HG03342 (cell line): Measurements from ENCODE around the gene PRR27.
"Not testable (repeated sequence)": the region's sequence is repeated elsewhere in the genome, so short reads cannot be mapped to it uniquely, and the experiment has no call there.

ENCODE experiments used
- ATAC-seq: cut with Tn5 transposase; IDR thresholded peaks from one replicate; pipeline ENCODE4 v1.9.1; 2021; ENCODE audit warnings: mild to moderate bottlenecking, moderate library complexity; ENCODE audit not compliant: unreplicated experiment

PRR27 gene

DNA sequence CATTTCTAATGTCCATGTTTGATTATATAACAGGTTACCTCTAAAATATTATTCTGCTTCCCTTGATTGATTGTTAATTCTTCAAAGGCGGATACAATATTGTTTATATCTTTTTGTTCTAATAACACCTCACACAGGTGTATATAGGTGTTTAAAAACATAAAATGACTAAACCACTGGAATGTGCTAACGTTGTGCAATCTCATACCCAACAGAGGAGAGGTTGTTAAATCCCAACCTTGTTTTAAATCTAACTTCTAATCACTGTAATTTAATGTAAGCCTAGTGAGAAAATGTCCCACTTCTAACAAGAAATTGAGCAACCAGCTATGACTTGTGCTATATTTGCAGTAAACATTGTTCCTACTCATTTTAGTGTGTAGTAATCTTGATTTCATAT is 42.8 kb downstream of the PRR27 start:
- no peak for ATAC-seq

DNA sequence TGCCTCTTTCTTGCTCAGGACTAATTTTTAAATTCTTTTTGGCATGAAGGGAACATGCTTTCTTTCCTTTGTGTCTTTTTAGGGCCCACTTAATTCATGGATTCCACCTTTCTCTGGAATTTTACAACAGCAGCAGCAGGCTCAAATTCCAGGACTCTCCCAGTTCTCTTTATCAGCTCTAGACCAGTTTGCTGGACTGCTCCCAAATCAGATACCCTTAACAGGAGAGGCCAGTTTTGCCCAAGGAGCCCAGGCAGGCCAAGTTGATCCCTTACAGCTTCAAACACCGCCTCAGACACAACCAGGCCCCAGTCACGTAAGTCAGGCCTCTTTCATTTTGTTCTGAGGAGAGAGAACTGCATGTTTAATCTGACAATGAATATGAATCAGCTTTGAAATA is 43.8 kb downstream of the PRR27 start:
- no peak for ATAC-seq

DNA sequence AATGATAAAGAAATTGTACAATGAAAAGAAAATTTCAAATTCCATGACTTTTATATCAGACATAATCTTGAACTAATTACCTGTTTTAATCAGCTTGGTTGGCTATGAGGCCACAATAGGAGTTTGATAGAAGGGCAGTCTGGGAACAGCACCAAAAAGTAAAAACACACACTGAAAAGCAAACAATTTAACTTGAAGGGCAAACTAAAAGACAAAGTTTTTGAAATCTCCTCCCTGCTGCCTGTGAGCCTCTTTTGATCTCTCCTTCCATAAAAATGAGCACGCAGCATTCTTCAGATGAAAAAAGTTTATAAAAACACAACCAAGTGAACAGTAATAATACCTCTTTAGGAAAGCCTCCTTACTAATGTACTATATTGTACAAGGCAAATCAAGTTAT is 49.6 kb downstream of the PRR27 start:
- no peak for ATAC-seq

DNA sequence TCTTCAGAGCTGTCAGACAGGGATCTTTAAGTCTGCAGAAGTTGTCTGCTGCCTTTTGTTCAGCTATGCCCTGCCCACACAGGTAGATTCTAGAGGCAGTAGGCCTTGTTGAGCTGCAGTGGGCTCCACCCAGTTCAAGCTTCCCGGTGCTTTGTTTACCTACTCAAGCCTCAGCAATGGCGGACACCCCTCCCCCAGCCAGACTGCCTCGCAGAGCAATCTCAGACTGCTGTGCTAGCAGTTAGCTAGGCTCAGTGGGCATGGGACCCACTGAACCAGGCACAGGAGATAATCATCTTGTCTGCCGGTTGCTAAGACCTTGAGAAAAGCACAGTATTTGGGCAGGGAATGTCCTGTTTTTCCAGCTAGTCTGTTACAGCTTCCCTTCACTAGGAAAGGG is 58.7 kb downstream of the PRR27 start:
- not testable (repeated sequence) for ATAC-seq
